HG03442 (cell line): Measurements from ENCODE around the gene TCERG1L.

Experiments used
- ATAC-seq: cut with Tn5 transposase; IDR thresholded peaks from one replicate; pipeline ENCODE4 v1.9.1; 2021; ENCODE audit warnings: mild to moderate bottlenecking, moderate library complexity; ENCODE audit not compliant: unreplicated experiment

TCERG1L gene

DNA sequence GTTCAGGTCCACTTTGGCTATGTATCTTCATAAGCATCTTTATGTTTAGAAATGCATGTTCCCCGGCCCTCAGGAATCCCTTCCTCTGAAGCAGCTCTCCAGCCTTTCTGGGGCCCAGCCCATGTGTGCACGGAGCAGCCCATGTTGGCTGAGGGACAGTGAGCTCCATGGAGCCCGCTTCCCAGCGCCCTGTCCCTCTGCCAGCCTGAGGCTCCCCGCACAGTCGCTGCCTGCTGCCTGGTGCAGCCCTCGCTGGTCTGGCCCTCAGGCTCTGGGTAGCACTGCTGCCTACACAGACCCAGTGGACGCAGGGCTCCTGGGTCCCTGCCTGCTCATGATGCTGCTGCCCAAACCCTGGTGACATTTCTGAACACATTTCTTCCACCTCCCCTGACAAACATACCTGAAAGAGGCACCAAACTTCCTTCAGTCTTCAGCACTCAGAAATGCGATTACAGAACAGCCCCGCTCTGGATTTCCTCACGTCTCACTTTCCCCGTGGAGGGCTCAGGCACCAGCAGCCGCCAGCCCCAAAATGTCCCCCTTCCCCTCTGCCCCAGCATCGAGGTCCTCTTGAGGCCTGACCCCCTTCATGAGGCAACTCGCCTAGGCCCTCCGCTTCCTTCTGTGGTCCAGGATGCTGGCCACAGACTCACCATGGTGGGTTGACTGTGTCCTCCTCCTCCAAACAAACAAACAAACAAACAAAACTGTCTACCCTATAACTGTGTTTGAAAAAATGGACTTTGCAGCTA, 5.0 kb upstream of the TCERG1L start:
- no peak for ATAC-seq

DNA sequence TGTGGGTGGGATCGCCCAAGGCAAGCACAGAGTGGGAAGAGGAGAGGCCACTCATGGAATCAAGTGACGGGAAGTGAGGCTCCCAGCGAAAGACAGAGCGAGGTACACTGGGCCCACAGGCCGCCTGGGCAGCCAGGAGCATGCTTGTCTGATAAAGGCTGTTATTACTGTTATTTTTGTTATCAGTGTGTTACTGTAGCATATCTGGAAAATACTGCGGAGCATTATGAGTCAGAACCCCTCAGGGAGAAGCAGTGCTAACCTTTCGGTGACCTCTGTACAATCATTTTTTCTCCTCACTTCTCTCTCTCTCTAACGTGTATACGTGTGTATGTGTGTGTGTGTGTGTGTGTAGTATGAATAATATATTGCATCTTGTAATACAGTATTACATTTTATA, 3.8 kb upstream of the TCERG1L start:
- no peak for ATAC-seq

- ATAC-seq: no peak
Observed at GRCh38 chr10:131314799-131315198, 3.3 kb upstream of the TCERG1L start.

GRCh38 chr10:131314148-131314547, 2.6 kb upstream of the TCERG1L start:
- ATAC-seq: no peak

DNA sequence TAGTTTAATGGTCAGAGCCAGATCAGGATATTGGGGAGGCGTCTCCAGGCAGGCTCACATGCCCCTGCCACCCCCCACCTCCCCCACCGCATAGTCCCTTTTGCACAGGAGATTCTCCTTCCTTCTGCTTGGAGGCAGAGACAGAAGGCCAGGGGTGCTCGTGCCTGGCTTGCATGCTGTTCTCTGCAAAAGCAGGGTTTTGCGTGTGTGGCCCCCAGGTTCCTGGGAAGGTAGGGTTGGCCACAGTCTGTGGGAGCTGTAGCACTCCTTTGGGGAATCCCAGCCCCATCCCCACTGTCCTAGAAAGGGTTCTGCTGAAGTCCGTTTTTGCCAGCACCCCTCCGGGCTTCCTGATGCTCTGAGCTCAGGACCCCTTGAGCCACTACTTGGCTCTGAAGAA, 1.9 kb upstream of the TCERG1L start:
- ATAC-seq: no peak

- ATAC-seq: no peak
Observed at GRCh38 chr10:131312478-131312836, 936 bp upstream of the TCERG1L start.

- no peak for ATAC-seq
Observed at GRCh38 chr10:131311402-131311660, 190 bp downstream of the TCERG1L start.

GRCh38 chr10:131310551-131311401, 745 bp downstream of the TCERG1L start:
- no peak for ATAC-seq

DNA sequence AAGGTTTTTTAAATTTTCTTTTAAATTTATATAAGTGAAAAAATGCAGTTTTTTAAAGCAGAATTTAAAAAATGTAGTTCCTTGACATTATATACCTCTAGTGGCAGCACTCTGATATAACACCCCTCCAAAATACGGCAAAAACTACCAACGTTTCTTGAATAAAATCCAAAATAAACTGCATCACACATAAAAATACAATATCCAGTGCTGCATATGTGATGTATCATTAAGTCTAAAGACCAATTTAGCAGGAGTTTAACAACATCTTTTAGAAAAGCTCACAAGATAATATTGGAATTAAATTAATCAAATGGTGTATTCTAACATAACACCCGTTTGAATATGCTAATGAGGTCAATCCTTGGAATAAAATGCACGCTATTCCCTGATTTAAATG, 1.4 kb downstream of the TCERG1L start:
- ATAC-seq: no peak

DNA sequence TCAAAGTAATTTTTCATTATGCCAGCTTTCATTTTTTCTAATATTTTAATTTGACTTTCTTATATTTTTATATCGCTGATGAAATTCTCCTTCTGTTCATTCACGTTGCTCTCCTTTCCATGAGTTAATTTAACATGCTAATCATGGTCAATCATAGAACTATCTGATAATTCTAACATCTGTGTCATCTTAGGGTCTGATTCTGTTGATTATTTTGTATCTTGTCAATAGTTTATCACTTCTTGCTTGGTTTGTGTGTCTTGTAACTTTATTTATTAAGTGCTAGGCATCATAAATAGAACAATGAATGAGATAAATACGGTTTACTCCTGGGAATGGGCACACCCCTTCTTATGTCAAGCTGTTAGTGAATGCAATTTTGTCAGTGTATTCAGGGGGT, 11.0 kb downstream of the TCERG1L start:
- ATAC-seq: no peak

DNA sequence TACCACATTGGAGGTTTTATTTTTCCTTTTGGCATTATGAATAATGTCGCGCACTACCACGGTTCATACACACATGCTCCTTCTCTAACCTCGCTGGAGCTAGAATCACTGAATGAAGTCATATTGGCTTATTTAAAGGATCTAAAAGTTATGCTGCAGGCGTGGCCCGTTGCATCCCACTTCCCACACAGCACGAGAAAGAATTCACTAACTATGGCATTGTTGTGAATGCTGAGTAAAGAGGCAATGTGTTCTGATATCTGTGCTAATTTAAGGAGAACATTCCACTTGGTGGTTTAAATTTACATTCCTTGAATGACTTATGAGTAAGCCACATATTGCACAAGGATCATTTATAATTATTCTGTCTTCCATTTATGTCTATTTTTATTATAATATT, 20.7 kb downstream of the TCERG1L start:
- no peak for ATAC-seq

DNA sequence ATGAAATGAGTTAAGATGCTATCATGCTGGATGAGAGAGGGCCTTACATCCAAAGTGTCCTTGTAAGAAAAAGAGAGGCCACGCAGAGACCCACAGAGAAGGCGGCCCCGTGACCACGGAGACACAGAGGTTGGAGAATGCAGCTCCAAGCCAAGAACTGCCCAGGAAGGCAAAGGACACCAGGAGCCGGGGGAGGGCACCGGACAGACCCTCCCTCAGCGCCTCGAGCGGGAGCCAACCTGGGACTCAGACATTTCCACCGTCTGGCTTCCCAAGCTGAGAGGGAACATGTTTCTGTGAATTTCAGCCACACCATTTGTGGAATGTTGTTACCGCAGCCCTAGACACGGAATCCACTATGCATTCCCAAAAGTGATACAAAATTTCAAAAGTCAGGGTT, 22.9 kb downstream of the TCERG1L start:
- ATAC-seq: no peak

- ATAC-seq: no peak
Observed at GRCh38 chr10:131282961-131283360, 28.6 kb downstream of the TCERG1L start.

GRCh38 chr10:131280101-131280500, 31.4 kb downstream of the TCERG1L start:
- no peak for ATAC-seq

DNA sequence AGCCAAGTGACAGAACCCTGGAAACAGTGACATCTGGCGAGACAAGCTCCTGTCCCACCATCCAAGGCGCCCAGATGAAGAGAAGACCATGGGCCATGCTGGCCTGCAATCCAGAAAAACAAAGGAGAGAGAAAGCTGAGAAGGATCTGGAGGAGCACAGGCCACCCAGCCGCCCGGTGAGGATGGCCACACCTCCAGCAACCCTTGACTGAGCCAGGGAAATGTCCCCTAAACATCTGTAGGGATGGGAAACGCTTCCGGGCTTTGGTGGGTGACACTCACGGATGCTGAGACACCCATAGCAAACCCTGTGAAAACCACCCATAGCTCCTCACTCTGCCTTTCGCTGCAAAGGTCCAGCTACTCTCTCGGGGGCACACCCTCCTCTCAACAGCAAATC, 32.0 kb downstream of the TCERG1L start:
- ATAC-seq: no peak

GRCh38 chr10:131277969-131278368, 33.6 kb downstream of the TCERG1L start:
- ATAC-seq: no peak

DNA sequence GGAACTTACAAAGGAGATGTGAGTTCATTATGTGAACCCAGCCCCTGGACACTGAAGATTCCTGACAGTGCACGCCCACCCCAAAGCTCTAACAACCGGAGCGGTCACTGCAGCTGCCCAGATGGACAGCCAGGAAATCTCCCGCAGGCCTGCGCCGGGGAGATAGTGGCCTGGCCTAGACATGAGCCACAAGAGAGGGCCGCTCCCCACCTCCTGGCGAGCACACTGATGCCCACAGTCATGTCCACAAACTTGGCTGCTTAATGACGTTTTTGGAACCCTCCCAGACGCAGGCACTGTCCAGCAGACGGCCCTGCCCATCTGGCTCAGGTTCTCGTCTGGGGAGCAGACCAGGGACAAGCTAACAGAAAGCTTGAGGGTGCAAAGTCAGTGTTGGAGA, 34.2 kb downstream of the TCERG1L start:
- ATAC-seq: no peak

GRCh38 chr10:131275691-131276090, 35.8 kb downstream of the TCERG1L start:
- ATAC-seq: no peak

DNA sequence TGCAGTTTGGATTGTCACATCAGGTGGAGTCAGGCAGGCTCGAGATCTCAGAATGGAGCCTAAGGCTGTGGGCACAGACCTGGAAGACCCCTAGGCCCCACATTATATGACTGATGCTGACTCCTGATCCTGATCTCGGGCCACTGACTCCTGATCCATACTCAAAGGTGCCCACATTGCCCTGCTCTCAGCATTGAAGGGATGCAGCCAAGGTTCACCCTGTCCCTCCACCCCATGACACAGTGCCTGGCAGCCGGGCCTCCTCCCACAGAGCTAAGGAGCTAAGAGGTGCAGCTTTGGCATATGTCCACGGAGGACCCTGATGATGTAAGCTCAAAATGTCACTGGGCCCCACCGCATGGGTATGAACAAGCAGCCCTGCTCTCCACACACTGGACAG, 36.6 kb downstream of the TCERG1L start:
- ATAC-seq: no peak

GRCh38 chr10:131274133-131274880, 37.2 kb downstream of the TCERG1L start:
- ATAC-seq: no peak

GRCh38 chr10:131273476-131273875, 38.0 kb downstream of the TCERG1L start:
- no peak for ATAC-seq

DNA sequence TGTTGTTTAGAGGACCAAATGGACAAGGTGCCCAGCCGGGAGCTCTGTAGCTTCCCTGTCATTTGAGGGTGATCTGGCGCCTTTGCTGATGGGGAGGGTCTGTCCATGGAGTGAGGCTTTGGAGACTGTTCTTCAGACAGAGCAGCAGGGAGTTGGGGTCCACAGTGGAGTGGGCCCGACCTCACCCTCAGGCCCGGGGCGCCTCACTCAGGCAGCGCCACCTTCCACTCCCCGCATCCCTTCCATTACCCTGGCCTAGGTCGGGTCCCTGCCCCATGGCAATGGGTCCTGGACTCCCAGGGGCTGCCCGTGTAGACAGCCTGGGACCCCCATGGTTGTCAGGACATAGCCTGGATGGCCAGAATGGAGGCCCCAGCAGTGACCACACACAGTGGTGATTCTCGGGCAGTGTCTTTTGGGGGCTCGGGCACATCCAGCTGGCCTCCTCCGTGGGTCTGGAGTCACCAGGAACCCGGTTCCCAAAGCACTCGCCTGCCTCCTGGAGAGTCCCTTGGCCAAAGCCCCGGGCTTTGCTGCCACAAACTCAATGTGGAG, 38.5 kb downstream of the TCERG1L start:
- ATAC-seq: no peak
